GM12878 (cell line): ENCODE results near the gene CRYBG3. TPM values are rescaled to one million over a fixed set of nuclear protein-coding genes. Genes with fewer than 3 reads are reported as not detected.

ENCODE experiments used
- ATAC-seq: fragments of 200-7000 bp; cut with Tn5 transposase; 3 replicates; pipeline ENCODE4 v1.9.1; 2020; ENCODE audit warnings: mild to moderate bottlenecking, moderate library complexity
- BruUV-seq: library from RNA; stranded (reverse); fragments of 400-500 nt; replicated peaks from 2 replicates; lab custom pipeline; 2021; lab: Mats Ljungman, UMichigan
- CTCF ChIA-PET: fragments of 300-600 bp; sonication (Branson Sonifier 250); formaldehyde crosslinking; extraction: SDS; loops from one replicate; lab custom pipeline; 2021; ENCODE audit warnings: inconsistent platforms; lab: Yijun Ruan, JAX
- POLR2A ChIA-PET: fragments of 350-600 bp; formaldehyde crosslinking; extraction: SDS; loops from one replicate; lab custom pipeline; 2021; ENCODE audit warnings: inconsistent platforms; lab: Charles Lee
- RAD21 ChIA-PET: fragments of 300-600 bp; sonication (Branson Sonifier 250); formaldehyde crosslinking; loops from one replicate; lab custom pipeline; 2023; ENCODE audit warnings: antibody characterized with exemption; ENCODE audit not compliant: unreplicated experiment; lab: Charles Lee
- SMC1A ChIA-PET: fragments of 300-600 bp; sonication (Branson Sonifier 250); formaldehyde crosslinking; loops from one replicate; lab custom pipeline; 2023; ENCODE audit not compliant: unreplicated experiment, uncharacterized antibody; lab: Charles Lee
- DNase-seq: peaks from one replicate; pipeline ENCODE4 v3.0.0-alpha.2; 2011; ENCODE audit warnings: low read depth, low spot score
- FAIRE-seq: peaks from 3 replicates; lab custom pipeline; 2011; peaks lifted over from hg19 to GRCh38; lab: Jason Lieb, UNC
- H2AFZ ChIP-seq: 2 replicates; pipeline ENCODE4 v1.6.0; 2011; ENCODE audit warnings: low read depth, low read length, control low read depth; ENCODE audit not compliant: control insufficient read depth
- H3K27ac ChIP-seq: 2 replicates; pipeline ENCODE4 v1.5.1; 2011; ENCODE audit warnings: control low read depth; ENCODE audit not compliant: control insufficient read depth, insufficient read depth
- H3K27me3 ChIP-seq, 2 experiments: replicated peaks in 1 of 2; 2 replicates each; pipeline versions ENCODE4 v1.6.0 to v1.6.1; 2011; ENCODE audit warnings: low read length in 1 of 2; ENCODE audit not compliant: control insufficient read depth in 2 of 2, insufficient read depth in 2 of 2
- H3K36me3 ChIP-seq, 2 experiments: 2 replicates each; pipeline ENCODE4 v1.5.1; 2011; ENCODE audit warnings: low read length in 1 of 2; ENCODE audit not compliant: control insufficient read depth in 2 of 2, insufficient read depth in 2 of 2
- H3K4me1 ChIP-seq: 2 replicates; pipeline ENCODE4 v1.6.1; 2011; ENCODE audit warnings: mild to moderate bottlenecking, low read length, moderate library complexity, mixed read lengths; ENCODE audit not compliant: control insufficient read depth, insufficient read depth
- H3K4me2 ChIP-seq: 2 replicates; pipeline ENCODE4 v1.6.0; 2011; ENCODE audit warnings: control low read depth; ENCODE audit not compliant: control insufficient read depth, insufficient read depth
- H3K4me3 ChIP-seq: fragments of 200-600 bp; sonication (generic); 2 replicates; pipeline ENCODE4 v1.5.1; 2016
- H3K79me2 ChIP-seq: 2 replicates; pipeline ENCODE4 v1.6.0; 2011; ENCODE audit warnings: low read length; ENCODE audit not compliant: control insufficient read depth, insufficient read depth
- H3K9ac ChIP-seq: 2 replicates; pipeline ENCODE4 v1.8.0; 2011; ENCODE audit warnings: low read length, control low read depth, mixed read lengths; ENCODE audit not compliant: control insufficient read depth, insufficient read depth
- H3K9me3 ChIP-seq: replicated peaks from 3 replicates; pipeline ENCODE4 v1.5.1; 2011; ENCODE audit warnings: mild to moderate bottlenecking, low read length; ENCODE audit not compliant: control insufficient read depth, insufficient read depth
- H4K20me1 ChIP-seq: 2 replicates; pipeline ENCODE4 v1.6.0; 2011; ENCODE audit not compliant: control insufficient read depth, insufficient read depth
- BCL11A ChIP-seq: IDR thresholded peaks from 2 replicates; pipeline ENCODE4 v1.6.1; 2011; ENCODE audit warnings: low read depth, low read length
- BHLHE40 ChIP-seq, 2 experiments: fragments of 450-650 bp in 1 of 2; IDR thresholded peaks; 2 replicates each; pipeline ENCODE4 v1.6.1; 2011 to 2017; ENCODE audit warnings: low read depth in 2 of 2, borderline replicate concordance in 1 of 2, improper control_type of control experiment in 1 of 2, low read length in 1 of 2, mild to moderate bottlenecking in 1 of 2
- CREB1 ChIP-seq: IDR thresholded peaks from 2 replicates; pipeline ENCODE4 v1.6.1; 2012; ENCODE audit warnings: low read depth, mild to moderate bottlenecking, inconsistent platforms
- EP300 ChIP-seq, 2 experiments: fragments of 150-350 bp in 1 of 2; IDR thresholded peaks; 2 replicates each; pipeline ENCODE4 v1.6.1; 2011 to 2012; ENCODE audit warnings: low read depth in 2 of 2, low read length in 2 of 2, borderline replicate concordance in 1 of 2, improper control_type of control experiment in 1 of 2, inconsistent platforms in 1 of 2; ENCODE audit not compliant: control insufficient read depth in 1 of 2
- IKZF2 ChIP-seq, 2 experiments: fragments of 450-650 bp; IDR thresholded peaks; 2 replicates each; pipeline ENCODE4 v1.6.1; 2017; ENCODE audit warnings: mild to moderate bottlenecking in 2 of 2, moderate library complexity in 2 of 2
- JUND ChIP-seq: IDR thresholded peaks from 2 replicates; pipeline ENCODE4 v1.6.1; 2012; ENCODE audit warnings: low read depth, mild to moderate bottlenecking, low read length, improper control_type of control experiment, moderate library complexity
- MEF2B ChIP-seq: fragments of 450-650 bp; IDR thresholded peaks from 2 replicates; pipeline ENCODE4 v1.6.1; 2018; ENCODE audit warnings: mild to moderate bottlenecking, moderate library complexity; ENCODE audit not compliant: partially characterized antibody, poor library complexity, severe bottlenecking
- MTA3 ChIP-seq: IDR thresholded peaks from 2 replicates; pipeline ENCODE4 v1.6.1; 2012; ENCODE audit warnings: low read length, inconsistent platforms, borderline replicate concordance
- MYC ChIP-seq: IDR thresholded peaks from 2 replicates; pipeline ENCODE4 v1.6.1; 2011; ENCODE audit warnings: mild to moderate bottlenecking, low read length, moderate library complexity, inconsistent platforms; ENCODE audit not compliant: insufficient read depth, insufficient replicate concordance, insufficient read length, severe bottlenecking
- NR2F1 ChIP-seq: fragments of 450-650 bp; conservative IDR thresholded peaks from 2 replicates; pipeline ENCODE4 v1.6.1; 2017; ENCODE audit warnings: mild to moderate bottlenecking
- POLR2A ChIP-seq: IDR thresholded peaks from 2 replicates; pipeline ENCODE4 v1.6.1; 2011; ENCODE audit warnings: low read depth, mild to moderate bottlenecking, low read length
- POLR2AphosphoS2 ChIP-seq: IDR thresholded peaks from 2 replicates; pipeline ENCODE4 v1.6.1; 2011; ENCODE audit warnings: low read depth, mild to moderate bottlenecking, low read length, improper control_type of control experiment, moderate library complexity
- RAD21 ChIP-seq: IDR thresholded peaks from 2 replicates; pipeline ENCODE4 v1.6.1; 2011; ENCODE audit warnings: mild to moderate bottlenecking, low read depth, low read length, moderate library complexity; ENCODE audit not compliant: insufficient read depth
- SMAD5 ChIP-seq: IDR thresholded peaks from 2 replicates; pipeline ENCODE4 v1.6.1; 2016; ENCODE audit warnings: antibody characterized with exemption, low read depth
- SP1 ChIP-seq: IDR thresholded peaks from one replicate; pipeline ENCODE4 v1.6.1; 2011; ENCODE audit warnings: low read depth, low read length
- USF1 ChIP-seq: IDR thresholded peaks from 2 replicates; pipeline ENCODE4 v1.6.1; 2011; ENCODE audit warnings: borderline replicate concordance, low read depth, mild to moderate bottlenecking, moderate library complexity, mixed read lengths, low read length; ENCODE audit not compliant: insufficient read depth; ENCODE audit errors: extremely low read length
- WRNIP1 ChIP-seq: IDR thresholded peaks from 2 replicates; pipeline ENCODE4 v1.6.1; 2011; ENCODE audit warnings: low read depth, low read length, improper control_type of control experiment, borderline replicate concordance
- ZBED1 ChIP-seq: IDR thresholded peaks from 2 replicates; pipeline ENCODE4 v1.6.1; 2016; ENCODE audit warnings: borderline replicate concordance
- ZNF24 ChIP-seq: fragments of 450-650 bp; IDR thresholded peaks from 2 replicates; pipeline ENCODE4 v1.6.1; 2017; ENCODE audit warnings: antibody characterized with exemption, mild to moderate bottlenecking
- WGBS: methylation state at CpG from one replicate; pipeline ENCODE4 v1.1.6; 2016; ENCODE audit warnings: low lambda C conversion rate; ENCODE audit not compliant: insufficient replicate concordance, insufficient coverage; ENCODE audit errors: missing lambda C conversion rate; 5-methylcytosine and 5-hydroxymethylcytosine counted together
- in situ Hi-C: fragments of 300-500 bp; cut with MboI; formaldehyde crosslinking; loops from 9 replicates; pipeline ENCODE4 v1.14.3; 2018; ENCODE audit warnings: mixed read lengths
- intact Hi-C: fragments of 100-400 bp; cut with micrococcal nuclease; formaldehyde crosslinking; loops from one replicate; pipeline ENCODE4 v1.14.2; 2022; ENCODE audit not compliant: unreplicated experiment
- polyA plus RNA-seq, 11 experiments: library from polyadenylated mRNA; depleted of rRNA in 4 of 11; unstranded in 6 of 11; stranded (reverse) in 5 of 11; fragments of >200 nt; fragmentation: Nextera tagmentation in 4 of 11; fragmentation: Illumina TruSeq in 1 of 11; extraction: Ambion mirVana in 4 of 11; extraction: Trizol in 1 of 11; gene quantifications; 1 replicate in 1 of 11; 2 replicates in 10 of 11; pipeline versions ENCODE4 v1.2.1 to v1.2.3, GENCODE V29; 2011 to 2016; ENCODE audit warnings: inconsistent platforms in 2 of 11, missing spikeins in 2 of 11, low read depth in 1 of 11
- total RNA-seq, 4 experiments: library from RNA; depleted of rRNA in 3 of 4; stranded (reverse); fragments of >200 nt in 3 of 4; fragmentation: Illumina TruSeq in 1 of 4; extraction: Trizol in 1 of 4; gene quantifications; 2 replicates each; pipeline versions ENCODE4 v1.2.1 to v1.2.3, GENCODE V29; 2013 to 2021

Gene CRYBG3
- total and polyA plus RNA-seq, 10 of the 15 experiments (the other 5 are each of a cell fraction or from before 2014, with no cell fraction given): 0.11 to 5.4 (median 1.6) TPM

GRCh38 chr3:97917813-97918536, 96.2 kb downstream of the CRYBG3 start:
- ChIA-PET POLR2A (no interaction called here), CTCF (no interaction called here), SMC1A (interaction anchor here (1.1 kb wide), 1 partner anchor 66 kb away, joined by 4 read pairs; no protein-coding TSS in a partner anchor), RAD21 (no interaction called here)
- no peaks in the 10 kb centered on the region for H3K9me3 ChIP-seq
- DNase-seq (no peak), ATAC-seq (no peak), FAIRE-seq (no peak)
- H3K27me3 ChIP-seq: no peaks in the 10 kb centered on the region
- H3K4me3 ChIP-seq: no peak overlapping the region
- no peaks in the 10 kb centered on the region for H3K79me2 ChIP-seq
- no peak overlapping the region for H3K4me2 ChIP-seq
- H3K36me3 ChIP-seq: no peaks in the 10 kb centered on the region; a peak in 1 of 4 replicates
- H3K27ac ChIP-seq: no peak overlapping the region
- H3K4me1 ChIP-seq: no peaks in the 10 kb centered on the region
- TF ChIP-seq NR2F1: no peak
- TF ChIP-seq POLR2A: no peak
- no peak for TF ChIP-seq MYC
- TF ChIP-seq SMAD5: no peak
- TF ChIP-seq BHLHE40 (IDR thresholded peaks at IDR 0.05; ENCODE audit: borderline replicate concordance in 1 of 2, low read depth in 2 of 2, low read length in 1 of 2): no peak
- no peak for TF ChIP-seq ZNF24
- TF ChIP-seq POLR2AphosphoS2: no peak
- no peak for TF ChIP-seq IKZF2 (IDR thresholded peaks at IDR 0.05)
- TF ChIP-seq MEF2B: no peak
- TF ChIP-seq BCL11A: no peak
- TF ChIP-seq ZBED1: no peak
- TF ChIP-seq RAD21: no peak
- no peak for TF ChIP-seq MTA3
- no peak for TF ChIP-seq SP1
- no peak for TF ChIP-seq USF1
- TF ChIP-seq CREB1: no peak
- no peak for TF ChIP-seq WRNIP1
- no peak for TF ChIP-seq JUND
- TF ChIP-seq EP300 (IDR thresholded peaks at IDR 0.05; ENCODE audit: borderline replicate concordance in 1 of 2, control insufficient read depth in 1 of 2, low read depth in 2 of 2, low read length in 2 of 2): no peak
- no peaks in the 10 kb centered on the region for H4K20me1 ChIP-seq
- H3K9ac ChIP-seq: no peak overlapping the region
- in situ Hi-C loops (no loop called here), intact Hi-C loops (no loop called here)
- no peak overlapping the region for H2AFZ ChIP-seq
- 96% methylated on average over 3 of the region's 3 CpGs for WGBS
- no TSS peak for BruUV-seq
